NCI-H2107 treated with DMSO at 0.1 percent for 48 hours (cell line): ENCODE data around the gene HIPK2.

Source experiments
- DNase-seq: peaks from one replicate; lab custom pipeline; 2025; ENCODE audit not compliant: unreplicated experiment; lab: John Stamatoyannopoulos, UW

HIPK2 gene

GRCh38 chr7:139574618-139575337 lies 203.0 kb downstream of the HIPK2 start:
- no peak for DNase-seq

DNA sequence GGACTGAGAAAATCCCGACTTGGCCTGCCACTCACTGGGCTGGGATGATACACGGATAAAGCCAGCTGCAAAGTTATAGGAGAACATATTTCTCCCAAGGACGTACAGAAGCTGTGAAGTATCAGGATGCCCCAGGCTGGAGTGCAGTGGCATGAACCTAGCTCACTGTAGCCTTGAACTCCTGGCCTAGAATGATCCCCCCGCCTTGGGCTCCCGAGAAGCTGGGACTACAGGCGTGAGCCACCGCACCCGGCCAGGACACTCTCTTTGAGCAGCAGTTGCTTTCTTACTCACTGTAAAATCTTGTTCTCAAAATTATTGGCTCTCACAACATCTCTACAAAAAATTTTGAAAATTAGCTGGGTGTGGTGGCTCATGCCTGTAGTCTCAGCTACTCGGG lies 203.9 kb downstream of the HIPK2 start:
- no peak for DNase-seq

DNA sequence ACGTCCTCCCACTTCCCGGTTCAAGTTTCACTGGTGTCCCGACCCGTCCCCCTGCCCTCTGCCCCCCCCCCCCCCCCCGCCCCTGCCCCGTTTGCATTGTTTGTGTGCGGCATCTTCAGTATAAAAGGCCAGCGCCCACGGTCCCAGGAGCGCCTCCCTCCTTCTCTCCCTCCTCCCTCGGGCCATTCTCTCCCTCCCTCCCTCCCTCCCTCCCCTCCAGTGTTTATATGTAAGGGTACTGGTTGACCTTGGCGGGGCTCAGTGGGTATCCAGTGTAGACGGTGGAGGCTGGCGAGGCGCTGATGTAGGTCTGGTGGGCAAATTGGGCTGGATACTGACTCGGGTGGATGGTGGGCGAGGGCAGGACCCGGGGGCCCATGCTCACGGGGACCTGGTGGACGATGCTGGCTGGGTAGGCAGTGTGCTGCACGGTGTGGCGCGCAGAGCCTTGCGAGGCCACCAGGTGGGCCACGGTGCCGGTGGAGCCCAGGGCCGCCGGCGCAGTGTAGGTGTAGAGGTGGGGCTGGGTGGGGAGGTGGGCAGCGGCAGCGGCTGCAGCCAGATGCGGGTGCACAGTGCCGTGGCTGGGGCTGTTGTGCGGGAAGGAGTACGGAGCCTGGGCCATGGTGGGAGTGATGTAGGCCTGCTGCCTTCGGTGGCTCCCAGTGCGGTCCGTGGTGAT lies 205.0 kb downstream of the HIPK2 start:
- no peak for DNase-seq

DNA sequence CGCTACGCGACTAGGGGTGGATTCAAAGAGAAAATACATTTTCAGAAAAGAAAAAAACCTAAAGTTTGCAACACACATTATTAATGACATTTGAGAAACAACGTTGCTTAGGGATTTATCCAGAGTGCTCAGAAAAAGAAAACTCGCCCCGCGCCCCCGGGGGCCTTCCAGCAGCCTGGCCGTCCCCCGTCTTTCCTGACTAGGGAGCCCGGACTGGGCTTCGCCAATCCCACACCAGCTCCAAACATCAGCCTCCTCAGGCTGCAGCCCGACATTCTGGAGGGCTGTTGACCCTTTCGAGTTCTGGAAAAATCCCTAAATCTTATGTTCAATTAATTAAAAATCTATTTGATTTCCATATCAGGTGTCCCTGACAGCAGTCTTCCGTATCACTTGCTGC lies 205.7 kb downstream of the HIPK2 start:
- no peak for DNase-seq

- DNase-seq = no peak
Measured at GRCh38 chr7:139571651-139572050, 206.1 kb downstream of the HIPK2 start.

GRCh38 chr7:139571190-139571589 lies 206.6 kb downstream of the HIPK2 start:
- no peak for DNase-seq

GRCh38 chr7:139570626-139571025 lies 207.2 kb downstream of the HIPK2 start:
- DNase-seq = no peak

DNA sequence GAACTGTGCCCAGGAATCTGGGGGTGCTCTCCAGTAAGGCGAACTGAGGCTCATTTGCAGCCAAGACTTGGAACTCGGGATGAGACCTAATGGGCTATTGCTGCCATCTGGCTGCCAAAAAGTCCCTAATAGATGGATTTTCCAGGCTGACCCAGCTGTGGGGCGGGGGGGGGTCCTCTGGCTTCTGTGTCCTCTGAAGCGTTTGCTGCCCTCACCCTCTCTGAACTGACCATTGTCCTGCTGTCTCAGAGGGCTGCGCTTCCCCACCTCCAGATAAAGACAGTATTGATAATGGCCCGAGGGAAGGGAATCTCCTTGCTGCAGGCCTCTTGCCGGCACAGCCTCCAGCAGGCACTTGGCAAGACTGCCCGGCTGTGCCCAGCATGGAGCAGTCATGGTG lies 207.7 kb downstream of the HIPK2 start:
- no peak for DNase-seq

- no peak for DNase-seq
Measured at GRCh38 chr7:139568813-139569490, 208.8 kb downstream of the HIPK2 start.

DNA sequence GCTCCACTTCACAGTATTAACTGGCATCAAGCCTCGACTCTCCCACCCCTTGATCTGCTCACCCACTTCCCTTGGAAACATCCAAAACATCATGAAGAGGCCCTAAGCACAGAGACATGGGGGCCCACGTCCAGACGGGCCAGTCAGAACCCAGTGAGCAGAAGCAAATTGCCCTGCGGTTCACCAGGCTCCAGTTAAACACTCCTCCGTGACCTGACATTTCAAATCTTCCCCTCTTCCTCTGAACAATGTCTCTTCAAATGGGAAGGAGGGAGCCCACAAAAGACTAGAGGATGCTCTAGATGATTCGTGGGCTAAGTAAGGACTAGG lies 209.5 kb downstream of the HIPK2 start:
- no peak for DNase-seq

- no peak for DNase-seq
Measured at GRCh38 chr7:139567647-139568345, 210.0 kb downstream of the HIPK2 start.

GRCh38 chr7:139566736-139567646 lies 210.8 kb downstream of the HIPK2 start:
- no peak for DNase-seq

DNA sequence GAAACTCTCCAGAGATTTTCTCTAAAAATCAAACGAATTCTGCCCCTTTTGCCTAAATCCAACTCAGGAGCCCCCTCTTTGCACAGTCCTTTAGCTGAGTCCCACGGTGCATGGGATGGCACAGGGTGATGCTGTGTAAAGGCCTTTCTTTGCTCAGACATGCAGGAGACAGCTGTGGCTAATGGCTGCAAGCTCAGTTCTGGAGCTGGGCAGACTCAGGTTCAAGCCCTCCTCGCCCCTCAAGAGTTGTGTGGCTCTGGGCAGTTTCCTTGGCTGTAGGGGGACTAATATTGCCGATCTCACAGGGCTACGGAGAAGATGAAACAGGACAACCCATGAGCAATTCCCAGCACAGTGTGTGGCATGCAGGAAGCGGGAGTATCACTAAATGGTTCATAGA lies 211.7 kb downstream of the HIPK2 start:
- no peak for DNase-seq

DNA sequence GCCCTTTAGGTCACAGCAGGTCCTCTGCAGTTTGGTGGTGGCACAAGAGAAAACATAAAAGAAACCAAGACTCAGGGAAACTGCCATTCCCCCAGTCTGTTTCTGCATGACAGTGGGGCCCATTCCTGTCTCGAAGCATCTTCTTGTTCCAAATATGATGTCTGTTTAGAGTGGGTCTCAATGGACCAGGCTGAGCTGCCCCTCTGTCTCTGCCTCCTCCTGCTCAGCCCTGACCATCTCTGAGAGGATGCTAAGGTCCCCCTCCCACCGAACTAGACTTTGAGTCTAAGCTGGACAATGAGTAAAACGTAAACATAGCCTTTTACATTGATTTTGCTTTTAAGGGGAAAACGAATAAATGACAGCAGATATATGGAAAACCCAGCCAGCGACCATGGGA lies 213.9 kb downstream of the HIPK2 start:
- DNase-seq = no peak

DNA sequence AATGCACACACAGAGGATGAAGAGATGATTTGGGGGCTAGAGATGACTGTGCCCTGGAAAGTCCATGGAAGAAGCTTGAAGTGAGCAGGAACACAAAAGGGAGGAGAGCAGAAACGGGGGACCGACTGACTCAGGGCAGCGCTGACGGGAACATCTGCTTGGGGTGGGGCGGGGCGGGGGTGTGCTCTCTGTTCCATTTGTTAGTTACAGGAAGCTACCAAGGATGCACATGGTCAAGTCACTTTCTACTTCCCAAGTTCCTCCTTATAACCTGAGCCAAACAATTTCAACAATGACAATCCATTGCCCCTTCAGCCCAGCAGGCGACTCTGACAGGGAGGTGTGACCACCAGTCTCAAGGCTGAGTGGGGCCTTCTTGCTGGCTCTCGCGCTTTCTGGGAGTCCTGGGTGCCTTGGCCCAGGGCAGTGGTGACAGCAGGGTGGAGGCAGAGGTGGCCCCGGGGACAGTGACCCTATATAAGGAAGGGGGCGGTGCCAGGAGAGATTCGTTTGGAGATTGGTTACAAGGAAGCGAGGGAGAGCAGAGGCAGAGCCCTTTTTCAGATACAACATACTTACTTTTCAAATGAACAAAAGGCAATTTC lies 214.7 kb downstream of the HIPK2 start:
- DNase-seq = no peak

DNA sequence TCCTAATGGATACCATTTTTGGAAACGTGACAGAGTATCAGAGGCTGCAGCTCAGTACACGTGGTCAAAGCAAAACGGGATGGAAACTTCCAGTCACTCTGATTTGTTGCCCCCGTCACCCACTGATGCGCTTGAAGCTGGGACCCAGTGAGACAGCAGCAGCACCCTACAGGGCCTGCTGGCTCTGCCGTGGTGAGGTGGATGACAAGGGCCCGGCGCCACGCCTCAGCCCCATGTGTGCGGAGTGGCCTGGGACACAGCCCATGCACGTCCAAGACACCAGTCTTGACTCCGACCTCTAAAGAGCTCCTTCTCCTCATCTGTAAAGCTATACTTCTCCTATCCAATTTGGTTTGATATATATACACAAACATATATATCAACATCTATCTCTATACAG lies 215.3 kb downstream of the HIPK2 start:
- no peak for DNase-seq

DNA sequence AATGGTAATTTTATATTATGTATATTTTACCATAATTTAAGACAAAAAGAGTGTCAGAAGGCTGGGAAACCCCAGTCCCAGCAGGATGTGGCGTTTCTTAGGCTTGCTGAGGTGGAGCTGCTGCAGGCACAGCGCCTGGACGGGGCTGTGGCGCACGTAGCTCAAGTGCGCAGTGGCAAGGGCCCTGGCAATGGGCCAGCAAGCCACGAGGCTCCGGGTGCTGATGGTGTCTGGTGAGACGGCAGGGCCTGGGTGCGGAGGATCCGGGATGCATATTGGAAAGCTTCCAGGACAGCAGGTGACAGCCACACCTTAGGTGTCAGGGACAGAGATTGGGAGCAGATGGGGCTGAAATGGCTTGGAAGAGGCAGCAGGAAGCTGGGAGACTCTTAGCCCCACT lies 217.1 kb downstream of the HIPK2 start:
- peak; percentile 91 for DNase-seq

- DNase-seq = no peak
Measured at GRCh38 chr7:139560199-139560598, 217.6 kb downstream of the HIPK2 start.

- DNase-seq = no peak
Measured at GRCh38 chr7:139559364-139560105, 218.3 kb downstream of the HIPK2 start.
